ENCODE results near the gene CCDC192.

GRCh38 chr5:127910307-127910956 is 207.2 kb downstream of the CCDC192 start:
- TF ChIP-seq CTCF (IDR thresholded peaks at IDR 0.05) (no peak), POLR2A (IDR thresholded peaks at IDR 0.05) (no peak)
